Stimulated activated naive B cell treated with anti-CD40 and anti-IgM and Interleukin-4, amounts not matched to agents 10 μg/mL and 1 μg/mL and 100 μg/mL, for 72 hours (primary cell): Measurements from ENCODE around the gene SCFD2.
"Not testable (repeated sequence)": the region's sequence is repeated elsewhere in the genome, so short reads cannot be mapped to it uniquely, and the experiment has no call there.

Source experiments
- ATAC-seq, 2 donors: fragments of 150-1000 bp; cut with Tn5 transposase; replicated peaks; 2 replicates each; pipeline ENCODE4 v1.10.0; 2021; ENCODE audit warnings: moderate library complexity in 1 of 2
- DNase-seq: peaks from one replicate; pipeline ENCODE4 v3.0.0; 2021
- H3K27ac Mint-ChIP-seq: one replicate; pipeline ENCODE4 v1.8.0; 2022; ENCODE audit warnings: mild to moderate bottlenecking, mixed read lengths
- H3K27me3 Mint-ChIP-seq, 2 donors: one replicate each; pipeline ENCODE4 v1.8.0; 2022; ENCODE audit warnings: mixed read lengths in 2 of 2
- H3K36me3 Mint-ChIP-seq, 2 donors: one replicate each; pipeline ENCODE4 v1.8.0; 2022; ENCODE audit warnings: mixed read lengths in 2 of 2, mild to moderate bottlenecking in 1 of 2
- H3K4me1 Mint-ChIP-seq, 2 donors: one replicate each; pipeline ENCODE4 v1.8.0; 2022; ENCODE audit warnings: mixed read lengths in 2 of 2, mild to moderate bottlenecking in 1 of 2
- H3K4me3 Mint-ChIP-seq, 2 donors: one replicate each; pipeline ENCODE4 v1.8.0; 2022; ENCODE audit warnings: mild to moderate bottlenecking in 2 of 2, mixed read lengths in 2 of 2, moderate library complexity in 1 of 2
- H3K9me3 Mint-ChIP-seq, 2 donors: one replicate each; pipeline ENCODE4 v1.8.0; 2022; ENCODE audit warnings: mixed read lengths in 2 of 2, mild to moderate bottlenecking in 1 of 2

SCFD2 gene

DNA sequence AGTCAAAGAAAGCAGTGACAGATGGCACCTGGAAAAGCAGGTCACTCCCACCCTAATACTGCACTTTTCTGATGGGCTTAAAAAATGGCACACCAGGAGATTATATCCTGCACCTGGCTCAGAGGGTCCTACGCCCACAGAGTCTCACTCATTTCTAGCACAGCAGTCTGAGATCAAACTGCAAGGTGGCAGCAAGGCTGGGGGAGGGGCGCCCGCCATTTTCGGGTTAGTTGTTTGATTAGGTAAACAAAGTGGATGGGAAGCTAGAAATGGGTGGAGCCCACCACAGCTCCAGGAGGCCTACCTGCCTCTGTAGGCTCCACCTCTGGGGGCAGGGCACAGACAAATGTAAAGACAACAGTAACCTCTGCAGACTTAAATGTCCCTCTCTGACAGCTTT is 188.1 kb downstream of the SCFD2 start:
- H3K9me3 Mint-ChIP-seq, result peaks cover 15 to 21% of the 10 kb centered on the region in 2 donors
- H3K4me1 Mint-ChIP-seq, result peaks cover 11 to 19% of the 10 kb centered on the region in 2 donors
- H3K36me3 Mint-ChIP-seq, result peaks cover 42 to 64% of the 10 kb centered on the region in 2 donors

DNA sequence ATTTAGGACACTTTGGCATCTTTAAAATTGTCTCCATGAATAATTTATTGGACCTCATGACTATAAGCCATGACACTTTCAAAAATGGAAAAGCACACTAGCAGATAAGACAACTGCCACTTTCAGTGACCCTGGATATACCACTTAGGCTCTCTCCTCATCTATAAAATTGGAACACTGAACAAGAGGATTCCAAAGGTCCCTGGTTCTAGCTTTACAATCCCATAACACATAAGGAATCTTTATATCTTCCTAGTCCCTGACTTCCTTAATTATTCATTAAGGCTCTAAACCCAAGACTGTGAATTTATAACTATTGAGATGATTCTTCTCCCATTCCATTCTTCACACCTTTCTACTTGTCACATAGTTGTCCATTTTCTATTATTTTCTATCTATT is 190.2 kb downstream of the SCFD2 start:
- peaks cover 16 to 25% of the 10 kb centered on the region in 2 donors for H3K9me3 Mint-ChIP-seq
- no peak overlapping the region for H3K4me3 Mint-ChIP-seq
- peaks cover 41 to 65% of the 10 kb centered on the region in 2 donors for H3K36me3 Mint-ChIP-seq

More for the DNA sequence above, 188.1 kb downstream of the SCFD2 start:
- not testable (repeated sequence) for H3K27ac Mint-ChIP-seq, H3K4me3 Mint-ChIP-seq, DNase-seq, H3K27me3 Mint-ChIP-seq, ATAC-seq

DNA sequence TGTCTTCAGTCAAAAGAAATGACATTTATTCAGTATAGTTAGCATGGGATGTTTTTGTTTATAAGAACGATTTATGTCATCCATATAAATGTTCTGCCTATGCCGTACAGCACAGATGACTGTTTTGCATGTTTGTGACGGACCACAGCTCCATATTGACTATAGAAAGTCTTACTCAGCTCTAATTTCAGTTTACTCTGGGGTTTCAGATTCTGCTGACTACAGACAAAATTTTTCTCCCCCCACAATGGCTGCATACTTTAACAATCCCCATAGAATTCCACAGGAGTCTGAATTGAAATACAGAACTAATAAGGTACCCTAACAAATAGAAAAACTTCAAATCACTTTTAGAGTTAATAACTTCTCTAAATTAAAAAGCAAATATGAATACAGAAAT is 191.0 kb downstream of the SCFD2 start:
- ATAC-seq, result no peak
- no peak for DNase-seq
- Mint-ChIP-seq H3K27ac (no peak overlapping the region), H3K4me3 (no peak overlapping the region), H3K36me3 (peaks cover 33 to 61% of the 10 kb centered on the region in 2 donors), H3K4me1 (peaks cover 11 to 19% of the 10 kb centered on the region in 2 donors), H3K27me3 (no peaks in the 10 kb centered on the region), H3K9me3 (peaks cover 12 to 22% of the 10 kb centered on the region in 2 donors)

More for the DNA sequence above, 190.2 kb downstream of the SCFD2 start:
- no peak overlapping the region for H3K27ac Mint-ChIP-seq
- H3K4me1 Mint-ChIP-seq, result peaks cover 11 to 19% of the 10 kb centered on the region in 2 donors
- DNase-seq (no peak), ATAC-seq (no peak)
- H3K27me3 Mint-ChIP-seq, result no peaks in the 10 kb centered on the region

DNA sequence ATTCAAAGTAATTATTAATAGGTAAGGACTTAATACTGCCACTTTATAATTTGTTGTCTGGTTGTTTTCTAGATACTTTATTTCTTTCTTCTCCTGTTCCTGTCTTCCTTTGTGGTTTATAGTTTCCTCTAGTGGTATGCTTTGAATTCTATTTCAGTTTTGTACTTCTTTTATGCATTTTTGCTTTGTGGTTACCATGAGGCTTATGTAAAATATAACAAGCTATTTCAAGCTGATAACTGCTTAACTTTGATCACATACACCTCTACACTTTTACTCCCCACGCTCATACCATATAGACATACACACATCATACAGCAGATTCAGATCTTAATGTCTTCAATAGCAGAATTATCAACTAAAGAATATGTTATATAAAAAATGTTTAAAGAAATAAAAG is 192.3 kb downstream of the SCFD2 start:
- H3K27ac Mint-ChIP-seq, result no peak overlapping the region
- no peak overlapping the region for H3K4me3 Mint-ChIP-seq
- peaks cover 9 to 17% of the 10 kb centered on the region in 2 donors for H3K9me3 Mint-ChIP-seq
- no peaks in the 10 kb centered on the region for H3K27me3 Mint-ChIP-seq
- H3K36me3 Mint-ChIP-seq, result peaks cover 26 to 52% of the 10 kb centered on the region in 2 donors
- H3K4me1 Mint-ChIP-seq, result peaks cover 11 to 19% of the 10 kb centered on the region in 2 donors
- ATAC-seq (no peak), DNase-seq (no peak)

DNA sequence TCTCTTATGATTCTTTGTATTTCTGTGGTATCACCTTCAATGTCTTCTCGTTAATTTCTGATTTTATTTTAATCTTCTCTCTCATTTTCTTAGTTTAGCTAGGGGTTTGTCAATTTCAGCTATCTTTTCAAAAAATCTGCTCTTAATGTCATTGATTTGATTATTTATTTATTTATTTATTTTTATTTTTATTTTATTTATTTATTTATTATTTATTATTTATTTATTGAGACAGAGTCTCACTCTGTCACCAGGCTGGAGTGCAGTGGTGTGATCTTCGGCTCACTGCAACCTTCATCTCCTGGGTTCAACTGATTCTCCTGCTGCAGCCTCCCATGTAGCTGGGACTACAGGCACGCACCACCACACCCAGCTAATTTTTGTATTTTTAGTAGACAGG is 194.1 kb downstream of the SCFD2 start:
- ATAC-seq (no peak), DNase-seq (no peak)
- peaks cover 7 to 12% of the 10 kb centered on the region in 2 donors for H3K4me1 Mint-ChIP-seq
- H3K36me3 Mint-ChIP-seq, result peaks cover 10 to 39% of the 10 kb centered on the region in 2 donors
- no peak overlapping the region for H3K27ac Mint-ChIP-seq
- no peaks in the 10 kb centered on the region for H3K27me3 Mint-ChIP-seq
- no peak overlapping the region for H3K4me3 Mint-ChIP-seq
- H3K9me3 Mint-ChIP-seq, result peaks cover 6 to 11% of the 10 kb centered on the region in 2 donors

DNA sequence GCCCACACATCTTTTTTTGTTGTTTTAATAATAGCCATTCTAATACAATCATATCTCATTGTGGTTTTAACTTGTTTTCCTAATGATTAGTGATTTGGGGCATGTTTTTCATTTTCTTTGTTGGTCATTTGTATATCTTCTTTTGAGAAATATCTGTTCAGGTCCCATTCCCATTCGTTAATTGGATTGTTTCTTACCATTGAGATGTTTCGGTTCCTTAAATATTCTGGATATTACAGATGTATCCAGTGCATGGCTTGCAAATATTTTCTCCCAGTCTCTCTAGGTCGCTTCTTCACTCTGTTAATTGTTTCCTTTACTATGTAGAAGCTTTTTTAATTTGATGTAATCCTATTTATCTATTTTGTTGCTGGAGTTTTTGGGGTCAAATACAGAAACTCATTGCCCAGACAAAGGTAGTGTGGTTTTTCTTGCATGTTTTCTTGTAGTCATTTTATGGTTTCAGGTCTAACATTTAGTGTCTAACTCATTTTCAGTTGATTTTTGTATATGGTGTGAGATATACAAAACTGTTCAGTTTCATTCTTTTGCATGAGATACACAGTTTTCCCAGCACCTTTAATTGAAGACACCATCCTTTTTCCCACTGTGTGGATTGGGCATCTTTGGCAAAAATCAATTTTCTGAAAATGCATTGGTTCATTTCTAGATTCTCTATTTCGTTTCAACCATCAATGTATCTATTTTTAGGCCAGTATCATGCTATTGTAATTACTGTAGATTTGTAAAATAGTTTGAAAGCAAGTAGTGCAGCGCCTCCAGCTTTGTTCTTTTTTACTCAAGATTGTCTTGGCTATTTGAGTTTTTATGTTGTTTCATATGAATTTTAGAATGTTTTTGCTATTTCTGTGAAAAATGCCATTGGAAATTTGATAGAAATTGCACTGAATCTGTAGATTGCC is 195.9 kb downstream of the SCFD2 start:
- Mint-ChIP-seq H3K9me3 (peaks cover 6 to 11% of the 10 kb centered on the region in 2 donors), H3K27me3 (no peaks in the 10 kb centered on the region), H3K27ac (no peak overlapping the region), H3K4me1 (peaks cover 3 to 5% of the 10 kb centered on the region in 2 donors), H3K4me3 (no peak overlapping the region), H3K36me3 (peaks cover 17 to 39% of the 10 kb centered on the region in 2 donors)
- DNase-seq, result no peak
- ATAC-seq, result no peak

DNA sequence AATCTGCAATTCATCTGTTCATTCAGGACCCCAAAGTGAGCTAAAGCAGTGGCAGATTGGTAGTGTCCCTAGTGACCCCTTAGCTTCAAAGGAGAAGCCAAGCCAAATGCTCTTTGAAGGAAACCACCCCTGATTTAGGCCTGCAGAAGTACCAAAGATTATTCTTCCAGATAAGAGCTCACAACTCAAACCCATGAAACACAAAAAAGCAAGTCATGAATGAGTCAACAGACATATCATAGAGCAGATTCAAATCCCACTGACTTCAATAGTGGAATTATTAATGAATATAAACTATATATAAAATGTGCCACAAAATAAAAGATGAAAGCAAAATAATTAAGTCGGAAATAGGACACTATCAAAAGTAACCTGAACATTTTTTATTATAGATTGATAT is 197.6 kb downstream of the SCFD2 start:
- Mint-ChIP-seq H3K4me1 (peaks cover 0 to 5% of the 10 kb centered on the region in 2 donors), H3K9me3 (peaks cover 3 to 5% of the 10 kb centered on the region in 2 donors), H3K27me3 (no peaks in the 10 kb centered on the region), H3K4me3 (no peak overlapping the region), H3K27ac (no peak overlapping the region), H3K36me3 (peaks cover 21 to 44% of the 10 kb centered on the region in 2 donors)
- DNase-seq (no peak), ATAC-seq (no peak)

DNA sequence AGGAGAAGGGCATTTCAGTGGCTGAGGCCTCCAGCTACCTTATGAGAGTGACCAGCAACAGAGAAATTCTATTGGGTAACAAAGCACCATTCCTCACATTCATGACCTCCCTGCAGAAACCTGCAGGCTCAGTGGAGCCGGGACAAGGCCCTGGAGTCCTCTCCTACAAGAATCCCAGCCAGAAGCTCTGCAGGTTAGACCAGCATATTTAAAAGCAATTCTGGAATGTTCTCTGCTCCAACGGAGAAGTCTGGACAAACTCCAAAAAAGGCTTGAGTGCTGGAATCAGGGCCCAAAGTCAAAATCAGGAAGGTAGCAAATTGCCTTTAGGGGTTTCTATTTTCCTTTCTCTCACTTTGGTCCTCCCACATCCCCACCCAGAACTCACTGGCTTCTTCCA is 202.9 kb downstream of the SCFD2 start:
- Mint-ChIP-seq H3K27me3 (no peaks in the 10 kb centered on the region), H3K4me1 (peaks cover 0 to 13% of the 10 kb centered on the region in 2 donors), H3K27ac (no peak overlapping the region), H3K36me3 (peaks cover 22 to 38% of the 10 kb centered on the region in 2 donors), H3K9me3 (no peaks in the 10 kb centered on the region), H3K4me3 (no peak overlapping the region)
- ATAC-seq (no peak), DNase-seq (no peak)

DNA sequence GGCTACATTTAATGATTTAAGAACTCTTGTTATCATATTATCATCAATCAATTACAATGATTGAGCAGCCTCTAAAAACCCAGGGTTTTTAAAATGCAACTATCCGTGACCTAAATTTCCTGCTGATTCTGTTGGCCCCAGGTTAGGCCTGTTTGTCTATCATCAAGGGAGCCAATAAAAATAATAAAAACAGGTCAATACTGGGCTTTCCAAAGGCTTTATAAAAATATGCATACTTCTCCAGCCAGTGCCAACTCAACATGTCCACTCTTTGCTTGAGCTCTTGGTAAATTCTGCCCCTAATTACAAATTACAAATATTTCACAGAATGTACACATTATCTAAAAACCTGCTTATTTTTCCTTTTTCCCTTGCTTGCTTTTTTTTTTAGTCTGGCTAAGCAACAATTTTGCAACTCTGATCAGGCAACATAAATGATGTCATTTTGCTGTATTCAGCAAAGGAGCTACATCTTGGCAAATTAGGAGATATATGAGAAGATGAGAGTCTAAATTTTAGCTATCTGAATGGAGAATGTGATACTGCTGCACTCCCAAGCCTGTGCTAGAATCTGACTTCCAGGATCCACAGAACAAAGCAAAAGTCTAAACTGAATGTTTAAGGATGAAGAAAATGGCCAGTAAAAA is 204.0 kb downstream of the SCFD2 start:
- peaks cover 22 to 34% of the 10 kb centered on the region in 2 donors for H3K36me3 Mint-ChIP-seq
- ATAC-seq (no peak), DNase-seq (no peak)
- H3K9me3 Mint-ChIP-seq, result no peaks in the 10 kb centered on the region
- no peak overlapping the region for H3K4me3 Mint-ChIP-seq
- H3K27ac Mint-ChIP-seq, result no peak overlapping the region
- H3K4me1 Mint-ChIP-seq, result peaks cover 0 to 13% of the 10 kb centered on the region in 2 donors
- H3K27me3 Mint-ChIP-seq, result no peaks in the 10 kb centered on the region

DNA sequence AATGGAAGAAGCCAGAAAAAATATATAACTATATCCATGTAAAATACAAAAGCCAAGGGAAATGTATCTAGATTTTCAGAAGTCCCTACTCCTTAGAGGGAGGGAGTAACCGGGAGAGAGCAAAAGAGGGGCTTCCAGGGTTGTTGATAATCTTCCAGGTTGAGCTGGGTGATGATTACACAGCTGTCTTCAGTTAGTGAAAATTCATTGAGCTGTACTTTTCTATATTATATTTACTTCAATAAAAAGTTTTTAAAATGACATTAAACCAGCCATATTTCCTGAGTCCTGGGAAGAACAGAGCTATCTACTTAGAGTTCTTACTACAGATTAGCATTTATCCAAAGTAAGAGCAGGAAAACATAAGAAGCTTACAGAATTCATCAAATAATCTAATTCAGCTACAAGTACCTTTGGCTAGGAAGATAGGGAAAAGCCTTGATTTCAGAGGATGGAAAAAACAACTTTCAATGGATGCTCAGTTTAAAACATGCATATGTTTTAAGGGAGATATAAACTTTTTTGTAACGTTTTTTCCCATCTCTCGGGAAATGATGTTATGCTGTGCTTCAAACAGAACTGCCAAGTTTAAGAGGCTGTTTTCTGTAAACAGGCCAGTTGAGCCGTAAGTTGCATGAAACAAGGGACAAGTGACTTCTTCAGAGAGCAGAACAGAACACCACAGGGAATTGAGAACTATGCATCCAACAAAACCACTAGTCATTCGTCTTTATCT is 204.6 kb downstream of the SCFD2 start:
- Mint-ChIP-seq H3K27ac (no peak overlapping the region), H3K4me3 (no peak overlapping the region), H3K27me3 (no peaks in the 10 kb centered on the region), H3K4me1 (peaks cover 0 to 13% of the 10 kb centered on the region in 2 donors), H3K36me3 (peaks cover 17 to 33% of the 10 kb centered on the region in 2 donors), H3K9me3 (no peaks in the 10 kb centered on the region)
- no peak for ATAC-seq
- no peak for DNase-seq

DNA sequence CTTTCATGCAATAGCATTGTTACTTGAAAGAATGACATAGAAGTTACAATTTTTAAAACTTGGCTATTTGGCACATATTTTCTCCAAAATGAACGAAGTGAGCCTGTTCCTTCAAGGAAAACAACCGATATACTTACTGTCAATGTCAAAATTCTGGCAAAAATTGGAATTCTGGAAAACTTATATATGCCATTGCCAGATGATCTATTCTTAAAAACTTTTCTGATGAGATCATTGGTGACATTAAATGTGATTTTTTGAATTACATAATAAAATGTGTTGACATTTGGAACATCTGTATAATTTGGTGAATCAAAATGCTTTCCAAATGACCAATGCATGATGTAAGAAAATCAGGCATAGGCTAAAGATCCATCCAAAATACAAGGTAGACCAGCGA is 209.0 kb downstream of the SCFD2 start:
- peaks cover 6 to 11% of the 10 kb centered on the region in 2 donors for H3K9me3 Mint-ChIP-seq
- H3K27me3 Mint-ChIP-seq, result no peaks in the 10 kb centered on the region
- ATAC-seq (no peak), DNase-seq (no peak)
- H3K4me1 Mint-ChIP-seq, result peaks cover 0 to 16% of the 10 kb centered on the region in 2 donors
- H3K36me3 Mint-ChIP-seq, result peaks cover 26 to 47% of the 10 kb centered on the region in 2 donors
- no peak overlapping the region for H3K27ac Mint-ChIP-seq
- no peak overlapping the region for H3K4me3 Mint-ChIP-seq

DNA sequence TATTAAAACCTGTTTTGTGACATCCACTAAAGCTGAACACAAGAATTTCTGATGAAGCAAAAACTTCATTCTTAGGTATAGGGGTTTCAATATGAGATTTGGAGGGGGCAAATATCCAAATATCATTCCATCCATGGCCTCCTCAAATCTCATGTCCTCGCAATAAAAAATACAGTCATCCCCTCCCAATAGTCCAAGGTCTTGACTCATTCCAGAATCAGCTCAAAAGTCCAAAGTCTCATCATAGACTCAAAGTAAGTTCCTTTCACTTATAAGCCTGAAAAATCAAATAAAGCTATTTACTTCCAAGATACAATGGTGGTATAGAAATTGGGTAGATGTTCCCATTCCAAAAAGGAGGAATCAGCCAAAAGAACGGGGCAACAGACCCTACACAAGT is 213.4 kb downstream of the SCFD2 start:
- no peak for DNase-seq
- no peak for ATAC-seq

DNA sequence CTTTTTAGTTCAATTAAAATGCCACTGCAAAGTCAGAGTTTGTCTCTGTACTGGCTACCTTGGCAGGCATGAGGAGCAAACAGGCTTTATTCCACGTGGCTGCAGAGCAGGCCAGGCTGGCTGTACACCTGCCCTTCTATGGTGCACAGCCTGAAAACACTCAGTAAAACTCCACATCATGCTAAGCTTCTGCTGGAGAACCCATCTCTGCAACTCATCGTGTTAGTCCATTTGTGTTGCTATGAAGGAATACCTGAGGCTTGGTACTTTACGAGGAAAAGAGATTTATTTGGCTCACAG is 214.4 kb downstream of the SCFD2 start:
- no peaks in the 10 kb centered on the region for H3K27me3 Mint-ChIP-seq
- ATAC-seq, result no peak
- peaks cover 24 to 46% of the 10 kb centered on the region in 2 donors for H3K36me3 Mint-ChIP-seq
- no peak overlapping the region for H3K27ac Mint-ChIP-seq
- H3K4me1 Mint-ChIP-seq, result peaks cover 7 to 25% of the 10 kb centered on the region in 2 donors
- peaks cover 6 to 11% of the 10 kb centered on the region in 2 donors for H3K9me3 Mint-ChIP-seq
- H3K4me3 Mint-ChIP-seq, result no peak overlapping the region
- DNase-seq, result no peak

More for the DNA sequence above, 213.4 kb downstream of the SCFD2 start:
- Mint-ChIP-seq H3K4me3 (no peak overlapping the region), H3K27ac (no peak overlapping the region), H3K4me1 (peaks cover 7 to 25% of the 10 kb centered on the region in 2 donors), H3K36me3 (peaks cover 24 to 43% of the 10 kb centered on the region in 2 donors), H3K27me3 (no peaks in the 10 kb centered on the region), H3K9me3 (peaks cover 6 to 11% of the 10 kb centered on the region in 2 donors)
